ENCODE measurements around the gene MYLK.

The MYLK gene

DNA sequence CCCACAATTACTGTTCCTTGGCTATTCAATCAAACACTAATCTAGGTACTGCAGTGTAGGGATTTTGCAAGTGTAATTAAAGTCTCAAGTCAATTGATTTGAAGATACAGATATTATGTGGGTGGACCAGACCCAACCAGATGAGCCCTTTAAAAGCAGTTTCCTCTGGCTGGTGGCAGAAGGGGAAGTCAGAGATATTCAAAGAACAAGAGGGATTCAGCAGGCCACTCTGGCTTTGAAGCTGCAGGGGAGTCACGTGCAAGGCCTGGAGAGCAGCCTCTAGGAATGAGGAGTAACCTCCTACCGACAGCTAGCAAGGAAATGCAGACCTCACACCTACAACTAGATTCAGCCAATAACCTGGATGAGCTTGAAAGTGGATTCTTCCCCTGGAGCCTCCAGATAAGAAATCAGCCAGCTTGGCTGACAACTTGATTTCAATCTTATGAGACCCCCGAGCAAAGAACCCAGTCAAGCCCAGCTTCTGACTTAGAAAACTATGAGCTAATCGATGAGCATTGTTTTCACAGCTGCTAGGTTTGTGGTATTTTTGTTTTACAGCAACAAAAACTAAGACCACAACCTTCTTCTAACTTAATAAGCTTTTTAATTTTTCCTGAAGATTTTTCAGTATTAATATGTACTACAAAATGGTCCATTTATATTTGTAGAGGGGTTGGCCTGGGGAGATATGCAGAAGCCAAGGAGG lies 312.7 kb downstream of the MYLK start:
- DNase-seq (ENCODE audit: extremely low read depth in 1 of 2, low read depth in 1 of 2): no peak

DNA sequence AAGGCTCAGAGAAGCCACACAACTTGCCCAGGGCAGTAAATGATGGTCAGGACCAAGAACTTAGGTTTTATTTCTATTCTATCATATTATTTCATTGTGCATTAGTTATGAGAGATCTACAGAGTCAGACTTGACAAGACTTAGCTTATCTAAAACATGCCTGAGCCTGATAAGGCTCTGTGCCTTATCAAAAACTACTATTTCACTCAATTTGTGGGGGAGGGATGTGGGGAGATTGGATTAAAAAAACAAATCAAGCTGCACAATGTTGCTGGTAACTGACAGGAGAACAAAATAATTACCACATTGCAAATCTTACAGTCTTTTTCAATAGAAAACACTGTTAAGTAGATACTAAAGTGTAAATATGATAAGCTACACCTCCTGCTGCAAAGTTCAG lies 315.3 kb downstream of the MYLK start:
- no peak for DNase-seq (ENCODE audit: extremely low read depth in 1 of 2, low read depth in 1 of 2)

DNA sequence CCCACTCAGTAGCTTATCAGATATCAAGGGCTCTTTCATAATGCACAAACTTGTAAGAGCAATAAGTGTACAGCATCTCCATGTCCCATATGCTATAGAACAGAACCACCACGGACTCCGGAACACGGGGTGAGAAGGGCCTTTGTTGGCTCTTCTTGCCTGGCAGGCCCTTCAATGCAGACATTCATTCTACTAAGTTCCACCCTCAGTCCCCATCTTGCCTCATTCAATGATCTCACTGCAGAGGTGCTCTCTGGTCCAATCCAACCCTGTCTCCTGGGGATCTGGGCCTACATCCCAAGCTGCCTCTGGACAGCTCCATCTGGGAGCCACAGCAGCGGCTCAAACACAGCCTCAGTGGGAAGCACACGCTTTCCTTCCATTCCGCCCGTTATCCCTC lies 316.1 kb downstream of the MYLK start:
- no peak for DNase-seq (ENCODE audit: extremely low read depth in 1 of 2, low read depth in 1 of 2)

DNA sequence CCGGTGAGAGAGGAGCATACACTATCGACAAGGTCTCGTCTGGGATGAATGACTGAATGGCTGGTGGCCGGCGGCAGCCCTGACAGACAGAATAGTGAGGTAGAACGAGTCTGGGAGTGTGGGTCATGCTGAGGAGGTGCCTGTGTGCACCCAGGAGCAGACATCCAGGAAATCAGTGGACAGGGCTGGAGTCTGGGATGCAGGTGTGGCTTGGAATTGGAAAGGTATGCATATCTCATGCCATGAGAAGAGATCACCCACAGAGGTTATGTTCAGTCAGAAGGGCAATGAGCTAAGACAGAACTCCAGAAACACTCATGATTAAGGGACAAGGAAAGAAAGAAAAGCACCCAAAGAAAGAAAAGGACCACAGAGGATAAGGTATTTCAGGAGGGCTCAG lies 320.1 kb downstream of the MYLK start:
- DNase-seq (ENCODE audit: extremely low read depth in 1 of 2, low read depth in 1 of 2): no peak

DNA sequence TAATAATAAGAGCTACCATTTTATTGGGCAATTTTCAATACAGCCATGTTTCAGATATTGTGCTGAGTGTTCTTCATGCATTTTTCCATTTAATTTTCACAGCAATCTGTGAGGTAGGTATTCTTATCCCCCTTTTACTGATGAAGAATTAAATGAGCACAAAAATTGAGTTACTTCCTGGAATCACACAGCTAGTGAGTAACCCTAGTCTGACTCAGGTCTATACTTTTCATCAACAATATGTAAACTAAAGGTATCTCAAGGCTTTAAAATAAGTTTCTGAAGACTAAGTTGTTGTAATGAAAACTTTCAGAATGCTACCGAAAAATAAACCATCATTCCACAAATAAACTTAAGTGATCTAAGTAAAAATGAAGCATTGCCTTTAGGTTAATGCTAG lies 321.6 kb downstream of the MYLK start:
- DNase-seq (ENCODE audit: extremely low read depth in 1 of 2, low read depth in 1 of 2): no peak

DNA sequence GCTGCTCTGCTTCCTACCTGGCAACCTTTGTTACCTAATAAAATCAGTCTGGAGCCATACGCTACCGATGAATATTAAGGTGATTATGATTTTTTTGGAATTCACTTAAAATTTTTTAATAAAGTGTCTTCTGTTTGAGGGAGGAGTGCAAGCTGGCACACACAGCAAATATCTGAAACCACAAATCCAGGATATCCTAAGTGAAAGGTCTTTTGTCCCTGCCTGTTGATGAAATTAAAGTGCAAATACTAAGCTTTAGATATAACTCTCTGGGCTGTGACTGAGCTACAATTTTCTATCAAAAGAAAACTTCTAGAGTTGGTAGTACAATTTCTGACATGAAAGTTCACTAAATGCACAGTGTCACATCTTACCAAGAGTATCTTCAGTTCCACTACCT lies 322.9 kb downstream of the MYLK start:
- DNase-seq (ENCODE audit: extremely low read depth in 1 of 2, low read depth in 1 of 2): no peak
